HG03520 (cell line): ENCODE results near the gene TLE1.

Source experiments
- ATAC-seq: cut with Tn5 transposase; IDR thresholded peaks from one replicate; pipeline ENCODE4 v1.9.1; 2021; ENCODE audit warnings: mild to moderate bottlenecking, moderate library complexity; ENCODE audit not compliant: unreplicated experiment

TLE1 gene

GRCh38 chr9:81579381-81579780 is 110.0 kb downstream of the TLE1 start:
- ATAC-seq = no peak

GRCh38 chr9:81578606-81579005 is 110.7 kb downstream of the TLE1 start:
- no peak for ATAC-seq

GRCh38 chr9:81575956-81576355 is 113.4 kb downstream of the TLE1 start:
- no peak for ATAC-seq

GRCh38 chr9:81574405-81574804 is 114.9 kb downstream of the TLE1 start:
- ATAC-seq = no peak

GRCh38 chr9:81573415-81574321 is 115.7 kb downstream of the TLE1 start:
- ATAC-seq = no peak

GRCh38 chr9:81570083-81570482 is 119.3 kb downstream of the TLE1 start:
- ATAC-seq = no peak

- no peak for ATAC-seq
Observed at GRCh38 chr9:81566074-81566698, 123.2 kb downstream of the TLE1 start.

DNA sequence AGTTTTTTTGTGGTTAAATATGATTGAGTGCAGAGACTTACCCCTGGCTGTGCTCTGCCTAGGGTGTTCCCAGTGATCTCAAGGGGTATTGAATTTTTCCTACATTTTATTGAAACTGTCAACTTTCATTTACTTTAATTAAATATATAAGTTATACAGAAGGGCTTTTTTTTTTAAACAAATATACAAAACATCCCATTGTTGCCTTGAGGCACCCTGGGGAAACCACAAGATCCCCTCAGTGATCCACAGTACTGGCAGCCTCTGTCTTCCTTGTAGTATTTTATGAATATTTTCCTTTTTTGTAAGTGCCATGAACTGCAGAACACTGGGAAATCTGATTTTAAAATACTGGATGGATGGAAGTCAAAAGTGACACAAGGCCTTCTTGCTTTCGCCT is 123.7 kb downstream of the TLE1 start:
- ATAC-seq = no peak

DNA sequence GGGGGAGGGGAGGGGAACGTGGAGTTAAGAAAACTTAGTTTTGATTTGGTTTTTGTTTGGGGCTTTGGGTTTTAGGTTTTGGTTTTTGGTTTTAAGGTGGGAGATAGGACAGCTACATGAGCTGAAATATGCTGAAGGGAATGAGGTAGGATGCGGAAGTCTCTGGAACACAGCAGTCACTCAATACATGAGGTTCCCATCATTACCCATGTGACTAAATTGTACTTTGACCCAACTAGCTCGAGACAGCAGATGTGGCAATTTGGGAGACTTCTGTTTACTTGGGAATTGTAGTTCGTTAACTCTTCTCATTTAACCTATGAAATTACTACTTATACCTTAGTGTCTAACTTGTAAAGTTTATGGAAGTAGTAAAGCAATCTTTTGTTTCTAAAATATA is 124.2 kb downstream of the TLE1 start:
- ATAC-seq = no peak

GRCh38 chr9:81564632-81565031 is 124.7 kb downstream of the TLE1 start:
- no peak for ATAC-seq

- ATAC-seq = no peak
Observed at GRCh38 chr9:81563739-81564138, 125.6 kb downstream of the TLE1 start.

DNA sequence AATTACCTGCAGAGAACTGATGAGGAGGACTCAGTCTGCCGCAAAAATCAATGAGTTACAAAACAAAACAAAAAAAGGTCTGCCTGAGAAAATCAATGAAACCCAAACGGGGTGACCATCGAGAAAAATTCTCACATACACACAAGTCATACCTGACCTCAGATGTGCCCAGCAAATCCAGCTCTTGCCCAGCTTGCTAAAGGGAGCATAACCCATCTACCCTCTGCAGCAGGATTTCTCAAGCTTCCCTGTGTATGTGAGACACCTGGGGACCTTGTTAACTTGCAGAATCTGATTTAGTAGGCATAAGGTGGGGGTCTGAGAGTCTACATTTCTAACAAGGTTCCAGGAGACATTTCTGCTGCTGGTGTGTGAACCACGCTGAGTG is 126.3 kb downstream of the TLE1 start:
- ATAC-seq = no peak

GRCh38 chr9:81562231-81563019 is 126.9 kb downstream of the TLE1 start:
- ATAC-seq = no peak

- peak; percentile 88 for ATAC-seq
Observed at GRCh38 chr9:81560851-81561732, 128.3 kb downstream of the TLE1 start.

GRCh38 chr9:81559709-81560108 is 129.6 kb downstream of the TLE1 start:
- no peak for ATAC-seq

- ATAC-seq = no peak
Observed at GRCh38 chr9:81559197-81559596, 130.2 kb downstream of the TLE1 start.

DNA sequence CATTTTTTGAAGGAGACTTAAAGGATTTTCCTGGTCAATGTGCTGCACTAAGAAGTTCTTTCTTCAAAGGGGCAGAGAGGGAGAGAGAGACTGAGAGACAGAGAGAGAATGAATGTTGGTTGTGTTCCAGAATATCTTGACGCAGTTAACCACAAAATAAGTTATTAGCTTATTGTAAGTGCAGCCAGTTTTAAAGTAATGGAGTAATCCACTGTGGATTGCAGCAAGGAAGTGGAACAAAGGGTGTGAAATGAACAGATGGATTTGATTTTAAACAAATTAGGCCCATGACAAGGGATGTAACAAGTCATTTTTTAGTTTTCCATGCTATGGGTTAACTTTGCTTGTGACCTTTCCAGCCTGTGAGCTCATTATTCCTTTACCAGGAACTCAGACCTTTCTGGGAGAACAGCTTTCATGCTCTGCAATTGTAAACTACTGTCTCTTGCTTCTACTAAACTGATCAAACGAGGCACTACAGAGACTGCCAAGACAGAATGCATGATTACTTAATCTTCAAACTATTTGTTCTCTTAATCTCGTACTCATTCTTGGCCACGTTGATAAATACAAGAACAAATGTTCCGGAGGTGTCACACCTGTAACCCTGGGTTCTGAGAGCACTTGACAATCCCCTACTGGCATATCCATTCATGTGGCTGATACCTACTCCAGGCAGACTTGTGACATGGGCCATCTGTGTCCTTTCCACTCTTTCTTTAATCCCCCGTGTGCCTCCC is 131.1 kb downstream of the TLE1 start:
- no peak for ATAC-seq

GRCh38 chr9:81557452-81558090 is 131.8 kb downstream of the TLE1 start:
- no peak for ATAC-seq

DNA sequence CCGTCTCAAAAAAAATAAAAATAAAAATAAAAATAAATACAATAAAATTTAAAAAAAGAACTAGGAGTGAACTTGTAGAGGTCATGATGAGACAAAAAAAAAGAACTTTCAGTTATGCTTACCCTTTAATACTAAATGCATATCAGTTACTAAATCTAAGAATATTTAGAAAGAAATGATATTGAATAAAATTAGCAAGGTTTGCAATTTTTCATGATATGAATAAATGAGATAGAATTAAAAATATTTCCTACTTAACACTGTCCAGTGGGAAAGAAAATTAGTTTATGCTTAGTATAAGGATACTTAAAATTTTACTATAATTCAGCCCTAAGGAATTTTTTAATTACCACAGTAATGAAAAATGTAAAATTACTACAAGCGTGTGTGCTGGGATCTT is 132.4 kb downstream of the TLE1 start:
- no peak for ATAC-seq
